K562 (cell line): ENCODE measurements around the gene CDC27. TPM values are rescaled to one million over a fixed set of nuclear protein-coding genes. Genes with fewer than 3 reads are reported as not detected.

Source experiments
- CBX2 ChIP-seq: fragments of 200-600 bp; sonication (generic); IDR thresholded peaks from one replicate; pipeline ENCODE4 v1.6.1; 2012; ENCODE audit warnings: mild to moderate bottlenecking, low read length, inconsistent platforms; ENCODE audit not compliant: insufficient read depth, poor library complexity, severe bottlenecking
- DDX20 ChIP-seq: fragments of 450-650 bp; IDR thresholded peaks from 2 replicates; pipeline ENCODE4 v1.6.1; 2016; ENCODE audit warnings: missing genetic modification characterization, low read depth, mild to moderate bottlenecking, missing compliant biosample characterization, moderate library complexity
- DMBX1 ChIP-seq: fragments of 250-450 bp; sonication (Bioruptor Pico); IDR thresholded peaks from 2 replicates; pipeline ENCODE4 v1.8.0; 2022; ENCODE audit warnings: inconsistent platforms, mild to moderate bottlenecking, moderate library complexity, borderline replicate concordance
- FOXK2 ChIP-seq, 2 experiments: fragments of 450-650 bp; IDR thresholded peaks in 1 of 2; conservative IDR thresholded peaks in 1 of 2; 2 replicates each; pipeline ENCODE4 v1.6.1; 2016; ENCODE audit warnings: low read depth in 2 of 2, mild to moderate bottlenecking in 1 of 2
- HBP1 ChIP-seq: fragments of 450-650 bp; formaldehyde crosslinking; IDR thresholded peaks from 2 replicates; pipeline ENCODE4 v1.4.0; 2022; ENCODE audit warnings: missing genetic modification characterization
- MBD2 ChIP-seq: sonication (generic); IDR thresholded peaks from 2 replicates; pipeline ENCODE4 v1.6.1; 2016; ENCODE audit warnings: low read depth, borderline replicate concordance
- MEIS2 ChIP-seq: fragments of 450-650 bp; IDR thresholded peaks from 2 replicates; pipeline ENCODE4 v1.6.1; 2014; ENCODE audit warnings: mild to moderate bottlenecking; ENCODE audit not compliant: partially characterized antibody
- OTX1 ChIP-seq: fragments of 450-650 bp; formaldehyde crosslinking; IDR thresholded peaks from 2 replicates; pipeline ENCODE4 v1.4.0; 2022; ENCODE audit warnings: mild to moderate bottlenecking
- POLR3G ChIP-seq: IDR thresholded peaks from 2 replicates; pipeline ENCODE4 v1.6.1; 2011; ENCODE audit not compliant: insufficient read length, insufficient replicate concordance; ENCODE audit errors: extremely low read depth
- ZBTB34 ChIP-seq: fragments of 250-450 bp; sonication (Bioruptor Pico); IDR thresholded peaks from 2 replicates; pipeline ENCODE4 v1.8.0; 2021; ENCODE audit warnings: mild to moderate bottlenecking, moderate library complexity
- ZEB2 ChIP-seq: fragments of 450-650 bp; IDR thresholded peaks from 2 replicates; pipeline ENCODE4 v1.6.1; 2016
- ZMIZ1 ChIP-seq, 2 experiments: fragments of 150-350 bp in 1 of 2; IDR thresholded peaks; 2 replicates each; pipeline ENCODE4 v1.6.1; 2012 to 2016; ENCODE audit warnings: low read depth in 2 of 2, low read length in 2 of 2, mild to moderate bottlenecking in 1 of 2, moderate library complexity in 1 of 2
- ZNF23 ChIP-seq: fragments of 250-450 bp; sonication (Bioruptor Pico); IDR thresholded peaks from 2 replicates; pipeline ENCODE4 v1.4.0; 2020; ENCODE audit warnings: mild to moderate bottlenecking
- ZNF253 ChIP-seq: fragments of 250-450 bp; sonication (Bioruptor Pico); conservative IDR thresholded peaks from 2 replicates; pipeline ENCODE4 v1.6.1; 2021; ENCODE audit warnings: mild to moderate bottlenecking
- ZNF431 ChIP-seq: sonication (generic); formaldehyde crosslinking; IDR thresholded peaks from 2 replicates; pipeline ENCODE4 v1.8.0; 2022; ENCODE audit warnings: mild to moderate bottlenecking, missing genetic modification reagents
- ZNF707 ChIP-seq: fragments of 250-450 bp; sonication (Bioruptor Pico); conservative IDR thresholded peaks from 2 replicates; pipeline ENCODE4 v1.8.0; 2022; ENCODE audit warnings: inconsistent platforms, mild to moderate bottlenecking, moderate library complexity
- polyA plus RNA-seq, 8 experiments: library from polyadenylated mRNA; depleted of rRNA in 4 of 8; stranded (reverse) in 5 of 8; unstranded in 3 of 8; fragments of >200 nt; fragmentation: Nextera tagmentation in 2 of 8; fragmentation: Illumina TruSeq in 1 of 8; extraction: Ambion mirVana in 2 of 8; extraction: Trizol in 1 of 8; gene quantifications; 2 replicates each; pipeline versions ENCODE4 v1.2.1 to v1.2.3, GENCODE V29; 2011 to 2014; ENCODE audit warnings: inconsistent platforms in 1 of 8, missing spikeins in 1 of 8
- total RNA-seq, 7 experiments: library from RNA; depleted of rRNA in 6 of 7; stranded (reverse); fragments of >200 nt in 6 of 7; fragmentation: Illumina TruSeq in 2 of 7; extraction: Trizol in 2 of 7; gene quantifications; 2 replicates each; pipeline versions ENCODE4 v1.2.1 to v1.2.3, GENCODE V29; 2011 to 2021; ENCODE audit warnings: low replicate concordance in 1 of 7
- TF ChIP-seq, protein P1 (sequence below): fragments of 450-650 bp; IDR thresholded peaks from 2 replicates; pipeline ENCODE4 v1.7.1; 2018; ENCODE audit warnings: mild to moderate bottlenecking, low read depth; ENCODE audit not compliant: partially characterized antibody
- TF ChIP-seq, protein P2 (sequence below): fragments of 250-450 bp; sonication (Bioruptor Pico); IDR thresholded peaks from 2 replicates; pipeline ENCODE4 v1.6.1; 2021; ENCODE audit warnings: mild to moderate bottlenecking

Gene CDC27
- total and polyA plus RNA-seq, 9 of the 15 experiments (the other 6 are each of a cell fraction or from before 2014, with no cell fraction given): 28.6 to 155 (median 94.1) TPM

DNA sequence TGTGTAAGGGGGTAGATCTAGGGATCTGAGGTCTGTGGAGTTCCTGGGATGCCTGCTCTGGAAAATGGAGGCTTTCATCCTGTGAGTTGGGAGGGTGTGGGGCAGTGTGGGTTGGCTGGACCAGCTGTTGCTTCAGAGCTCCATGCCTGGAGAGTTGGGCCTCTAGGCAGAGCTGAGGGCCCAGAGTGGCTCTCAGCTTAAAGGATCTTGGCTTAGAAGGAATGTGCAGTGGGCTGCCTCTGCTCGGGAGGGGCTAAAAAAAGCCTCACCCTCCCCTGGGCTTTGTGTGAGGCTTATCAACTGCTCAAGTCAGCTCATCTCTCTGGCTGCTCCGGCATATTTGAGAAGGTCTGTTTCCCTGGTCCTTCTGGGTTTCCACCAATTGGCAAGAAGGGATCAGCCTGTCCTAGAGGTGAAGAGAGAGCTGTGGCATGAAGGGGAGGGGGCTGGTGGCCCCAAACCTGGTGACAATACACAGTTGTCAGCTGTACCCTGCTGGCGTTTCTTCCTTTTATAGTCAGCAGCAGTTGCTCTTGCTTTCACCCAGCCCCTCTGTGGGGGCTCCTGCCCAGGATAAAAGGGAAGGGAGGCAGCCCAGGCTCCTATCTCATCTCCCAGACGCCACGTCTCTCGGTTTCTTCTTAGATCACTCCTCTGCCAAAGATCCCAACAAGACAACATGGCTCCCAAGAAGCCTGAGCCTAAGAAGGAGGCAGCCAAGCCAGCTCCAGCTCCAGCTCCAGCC lies 19.8 kb upstream of the CDC27 start, which contains the start of gene MYL4 (continued):
- no peak for TF ChIP-seq DMBX1 (CRISPR knock-in tag)
- TF ChIP-seq ZBTB34 (CRISPR knock-in tag): no peak
- TF ChIP-seq, protein P1, sequence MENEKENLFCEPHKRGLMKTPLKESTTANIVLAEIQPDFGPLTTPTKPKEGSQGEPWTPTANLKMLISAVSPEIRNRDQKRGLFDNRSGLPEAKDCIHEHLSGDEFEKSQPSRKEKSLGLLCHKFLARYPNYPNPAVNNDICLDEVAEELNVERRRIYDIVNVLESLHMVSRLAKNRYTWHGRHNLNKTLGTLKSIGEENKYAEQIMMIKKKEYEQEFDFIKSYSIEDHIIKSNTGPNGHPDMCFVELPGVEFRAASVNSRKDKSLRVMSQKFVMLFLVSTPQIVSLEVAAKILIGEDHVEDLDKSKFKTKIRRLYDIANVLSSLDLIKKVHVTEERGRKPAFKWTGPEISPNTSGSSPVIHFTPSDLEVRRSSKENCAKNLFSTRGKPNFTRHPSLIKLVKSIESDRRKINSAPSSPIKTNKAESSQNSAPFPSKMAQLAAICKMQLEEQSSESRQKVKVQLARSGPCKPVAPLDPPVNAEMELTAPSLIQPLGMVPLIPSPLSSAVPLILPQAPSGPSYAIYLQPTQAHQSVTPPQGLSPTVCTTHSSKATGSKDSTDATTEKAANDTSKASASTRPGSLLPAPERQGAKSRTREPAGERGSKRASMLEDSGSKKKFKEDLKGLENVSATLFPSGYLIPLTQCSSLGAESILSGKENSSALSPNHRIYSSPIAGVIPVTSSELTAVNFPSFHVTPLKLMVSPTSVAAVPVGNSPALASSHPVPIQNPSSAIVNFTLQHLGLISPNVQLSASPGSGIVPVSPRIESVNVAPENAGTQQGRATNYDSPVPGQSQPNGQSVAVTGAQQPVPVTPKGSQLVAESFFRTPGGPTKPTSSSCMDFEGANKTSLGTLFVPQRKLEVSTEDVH: no peak
- TF ChIP-seq ZNF23 (CRISPR knock-in tag): no peak
- TF ChIP-seq MBD2: no peak; the same call in 1 of the 2 replicates
- no peak for TF ChIP-seq POLR3G
- no peak for TF ChIP-seq ZNF707 (CRISPR knock-in tag)
- no peak for TF ChIP-seq DDX20 (tag)
- no peak for TF ChIP-seq FOXK2 (conservative IDR thresholded peaks at IDR 0.05 in 1 of 2, IDR thresholded peaks at IDR 0.05 in 1 of 2; ENCODE audit: low read depth in 2 of 2)
- TF ChIP-seq MEIS2: peak; percentile 50
- no peak for TF ChIP-seq ZNF253 (CRISPR knock-in tag)
- no peak for TF ChIP-seq ZNF431
- TF ChIP-seq ZEB2: no peak
- no peak for TF ChIP-seq ZMIZ1 (IDR thresholded peaks at IDR 0.05; ENCODE audit: low read depth in 2 of 2, low read length in 2 of 2)
- TF ChIP-seq, protein P2, sequence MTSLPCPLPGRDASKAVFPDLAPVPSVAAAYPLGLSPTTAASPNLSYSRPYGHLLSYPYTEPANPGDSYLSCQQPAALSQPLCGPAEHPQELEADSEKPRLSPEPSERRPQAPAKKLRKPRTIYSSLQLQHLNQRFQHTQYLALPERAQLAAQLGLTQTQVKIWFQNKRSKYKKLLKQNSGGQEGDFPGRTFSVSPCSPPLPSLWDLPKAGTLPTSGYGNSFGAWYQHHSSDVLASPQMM (CRISPR knock-in tag): no peak
- no peak for TF ChIP-seq CBX2
- no peak for TF ChIP-seq HBP1 (CRISPR knock-in tag)
- TF ChIP-seq OTX1 (CRISPR knock-in tag): no peak
